ENCODE measurements around the gene BEAN1.

The BEAN1 gene

GRCh38 chr16:66502020-66502913, 75.2 kb downstream of the BEAN1 start:
- DNase-seq (ENCODE audit: low read depth), result no peak
- TF ChIP-seq CTCF (IDR thresholded peaks at IDR 0.05; ENCODE audit: low read depth, low read length, missing control alignments), result no peak

GRCh38 chr16:66503030-66503429, 75.9 kb downstream of the BEAN1 start:
- no peak for TF ChIP-seq CTCF (IDR thresholded peaks at IDR 0.05; ENCODE audit: low read depth, low read length, missing control alignments)
- no peak for DNase-seq (ENCODE audit: low read depth)
- no peak overlapping the region for H3K4me3 ChIP-seq (ENCODE audit: low read depth, low read length)

More at GRCh38 chr16:66502020-66502913, 75.2 kb downstream of the BEAN1 start:
- no peak overlapping the region for H3K4me3 ChIP-seq (ENCODE audit: low read depth, low read length)

GRCh38 chr16:66503612-66504011, 76.5 kb downstream of the BEAN1 start:
- DNase-seq (ENCODE audit: low read depth), result no peak
- H3K4me3 ChIP-seq (ENCODE audit: low read depth, low read length), result no peak overlapping the region
- no peak for TF ChIP-seq CTCF (IDR thresholded peaks at IDR 0.05; ENCODE audit: low read depth, low read length, missing control alignments)

DNA sequence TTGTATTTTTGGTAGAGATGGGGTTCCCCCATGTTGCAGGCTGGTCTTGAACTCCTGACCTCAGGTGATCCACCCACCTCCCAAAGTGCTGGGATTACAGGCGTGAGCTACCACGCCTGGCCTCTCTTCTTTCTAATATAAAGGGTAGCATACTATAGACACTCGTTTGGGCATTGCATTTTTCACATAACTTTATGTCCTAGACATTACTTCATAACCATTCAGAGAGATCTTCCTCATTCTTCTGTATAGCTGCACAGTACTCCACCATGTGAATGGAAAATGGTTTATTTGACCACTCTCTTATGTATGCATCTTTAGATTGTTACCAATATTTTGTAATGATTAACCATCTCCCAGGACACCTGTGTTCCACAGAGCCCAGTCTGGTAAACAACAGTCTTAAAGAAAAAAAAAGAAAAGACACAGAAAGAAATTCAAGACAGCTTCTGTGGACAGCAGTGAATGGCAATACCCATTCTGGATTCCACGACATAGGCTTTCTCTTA, 80.7 kb downstream of the BEAN1 start:
- no peak overlapping the region for H3K4me3 ChIP-seq (ENCODE audit: low read depth, low read length)
- TF ChIP-seq CTCF (IDR thresholded peaks at IDR 0.05; ENCODE audit: low read depth, low read length, missing control alignments), result no peak
- no peak for DNase-seq (ENCODE audit: low read depth)

GRCh38 chr16:66508248-66508913, 81.3 kb downstream of the BEAN1 start:
- DNase-seq (ENCODE audit: low read depth), result no peak
- TF ChIP-seq CTCF (IDR thresholded peaks at IDR 0.05; ENCODE audit: low read depth, low read length, missing control alignments), result no peak
- no peak overlapping the region for H3K4me3 ChIP-seq (ENCODE audit: low read depth, low read length)

DNA sequence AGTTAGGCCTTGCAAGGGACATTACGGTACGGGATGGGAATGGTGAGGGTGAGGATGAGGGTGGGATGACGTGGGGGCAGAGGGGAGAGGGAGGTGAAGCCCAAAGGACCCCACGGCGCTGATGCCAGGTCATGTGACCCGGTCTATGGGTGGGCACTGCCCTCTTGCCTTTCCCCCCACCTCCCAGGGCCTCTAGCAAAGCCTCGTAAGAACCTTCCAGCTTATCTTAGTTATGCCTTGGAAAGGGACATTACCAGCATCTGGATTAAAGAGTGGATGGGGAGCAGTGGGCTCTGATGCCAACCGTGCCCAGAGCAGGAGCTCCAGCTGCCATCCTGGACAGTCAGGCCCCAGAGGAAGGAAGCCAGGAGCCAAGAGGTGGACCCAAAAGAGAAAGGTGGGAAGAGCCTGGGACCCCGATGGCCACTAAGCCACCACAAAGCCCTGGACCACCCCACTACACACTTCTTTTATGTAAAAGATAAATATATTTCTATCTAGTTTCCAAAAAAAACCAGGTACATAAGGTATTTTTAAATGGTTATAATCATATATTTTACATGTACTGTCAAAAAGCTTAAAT, 81.9 kb downstream of the BEAN1 start:
- no peak for TF ChIP-seq CTCF (IDR thresholded peaks at IDR 0.05; ENCODE audit: low read depth, low read length, missing control alignments)
- no peak overlapping the region for H3K4me3 ChIP-seq (ENCODE audit: low read depth, low read length)
- no peak for DNase-seq (ENCODE audit: low read depth)

Measured in GM12864 (cell line).